Renal cortex interstitium (tissue), 11 donors: ENCODE data around the gene RAPGEF1. TPM values are rescaled to one million over a fixed set of nuclear protein-coding genes. Genes with fewer than 3 reads are reported as not detected.
"Not testable (repeated sequence)": the region's sequence is repeated elsewhere in the genome, so short reads cannot be mapped to it uniquely, and the experiment has no call there.

ENCODE experiments used
- DNase-seq, 11 donors: peaks; one replicate each; pipeline ENCODE4 v3.0.0-alpha.2; 2013; ENCODE audit warnings: low read depth in 9 of 11, low spot score in 4 of 11; ENCODE audit errors: extremely low read depth in 1 of 11
- polyA plus RNA-seq, 3 donors: library from polyadenylated mRNA; unstranded; fragments of 120-200 nt; gene quantifications; one replicate each; pipeline ENCODE4 v1.2.1, GENCODE V29; 2013; ENCODE audit not compliant: insufficient read length in 3 of 3

RAPGEF1 gene
- polyA plus RNA-seq, 3 donors: 39.7 to 44.1 (median 40.3) TPM

DNA sequence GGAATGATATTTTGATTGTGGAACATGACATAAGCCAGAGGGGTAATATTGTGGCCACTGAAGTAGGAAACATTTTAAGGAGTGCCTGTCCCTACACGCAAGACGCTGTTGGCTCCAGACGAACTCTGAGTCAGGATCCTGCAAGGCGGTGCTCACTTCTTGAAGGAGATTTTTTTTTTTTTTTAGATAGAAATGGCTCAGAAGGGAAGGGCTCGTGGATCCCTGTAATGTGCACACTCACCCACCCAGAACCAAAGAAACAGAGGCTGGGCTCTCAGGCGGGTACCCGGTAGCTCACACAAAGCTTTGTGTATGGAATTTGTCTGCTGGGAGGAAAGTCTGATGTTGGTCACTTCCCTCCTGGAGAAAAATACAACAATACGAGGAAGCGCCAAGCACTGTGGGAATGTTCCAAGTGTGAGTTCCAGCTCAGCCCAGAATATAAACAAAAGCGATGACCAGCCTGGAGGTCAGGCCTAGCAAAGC is 25.7 kb downstream of the RAPGEF1 start:
- no peak for DNase-seq

DNA sequence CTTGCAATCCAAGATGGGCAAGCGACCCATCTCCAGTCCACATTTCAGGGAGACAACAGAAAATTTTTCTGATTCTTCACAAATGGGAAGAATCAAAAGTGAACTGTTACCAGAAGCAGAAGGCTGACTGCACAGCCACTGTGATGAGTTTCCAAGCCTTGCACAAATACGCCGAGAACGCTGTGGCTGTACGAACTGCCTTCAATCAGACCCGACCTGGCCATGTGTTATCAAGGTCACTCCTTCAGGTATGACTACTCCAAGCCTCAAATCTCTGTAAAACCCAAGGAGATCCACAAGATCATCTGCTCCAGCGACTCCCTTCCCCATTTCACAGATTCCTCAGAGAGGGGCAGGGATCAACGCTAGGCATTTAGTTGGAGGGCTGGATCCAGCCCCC is 26.9 kb downstream of the RAPGEF1 start:
- no peak for DNase-seq

DNA sequence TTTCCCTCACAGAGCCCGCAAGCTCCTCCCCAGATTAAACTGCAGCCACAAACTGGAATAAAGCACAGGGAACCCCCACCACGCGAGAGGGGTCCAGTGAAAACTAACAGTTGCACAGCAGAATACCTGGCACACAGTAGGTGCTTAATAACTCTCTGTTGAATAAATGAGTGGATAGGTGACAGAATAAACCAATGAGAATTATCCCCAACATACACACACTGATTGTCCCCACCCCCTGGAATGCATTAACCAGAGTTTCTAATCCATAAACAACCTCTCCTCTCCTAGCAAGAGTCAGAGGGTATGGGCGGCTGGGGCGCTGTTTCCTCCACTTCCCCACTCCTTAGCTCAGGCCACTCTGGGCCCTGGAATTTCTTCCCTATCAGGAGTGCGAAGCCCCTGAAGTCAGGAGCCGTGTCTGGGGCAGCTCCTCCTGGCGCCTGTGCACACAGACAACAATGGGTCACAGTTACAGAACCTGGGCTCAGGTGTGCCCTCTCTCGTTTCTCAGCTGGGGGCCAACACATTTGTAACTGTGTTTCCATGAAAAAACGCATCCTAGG is 27.6 kb downstream of the RAPGEF1 start:
- DNase-seq: no peak

DNA sequence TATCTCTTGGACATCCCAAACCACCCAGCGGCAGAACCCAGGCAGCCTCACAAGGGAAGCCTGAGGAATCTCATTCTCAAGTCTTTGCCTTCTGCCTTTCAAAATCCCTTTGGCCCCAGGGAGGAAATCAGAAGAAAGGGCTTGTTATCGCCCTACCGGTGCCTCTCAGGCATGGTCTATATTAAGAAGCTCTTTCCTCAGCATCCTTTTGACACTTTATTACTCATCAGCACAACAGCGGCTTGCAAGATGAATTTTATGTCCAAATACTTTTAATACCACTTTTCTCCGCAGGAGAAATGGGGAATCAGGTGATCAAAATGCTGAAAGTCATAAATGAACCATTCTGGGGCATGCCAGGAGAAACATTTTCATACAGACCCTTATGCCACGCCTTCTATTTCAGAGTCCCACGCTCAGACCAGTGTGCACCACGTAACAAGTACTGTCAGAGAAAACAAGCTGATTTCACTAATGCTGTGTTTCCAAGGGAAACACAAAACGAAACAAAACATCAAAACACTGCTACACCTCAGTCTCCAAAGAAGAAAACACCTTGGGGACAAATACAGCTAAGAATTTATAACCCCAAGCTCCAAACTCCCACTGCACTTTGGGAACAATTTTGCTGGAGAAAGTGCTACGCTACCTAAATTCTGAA is 30.0 kb downstream of the RAPGEF1 start:
- no peak for DNase-seq

DNA sequence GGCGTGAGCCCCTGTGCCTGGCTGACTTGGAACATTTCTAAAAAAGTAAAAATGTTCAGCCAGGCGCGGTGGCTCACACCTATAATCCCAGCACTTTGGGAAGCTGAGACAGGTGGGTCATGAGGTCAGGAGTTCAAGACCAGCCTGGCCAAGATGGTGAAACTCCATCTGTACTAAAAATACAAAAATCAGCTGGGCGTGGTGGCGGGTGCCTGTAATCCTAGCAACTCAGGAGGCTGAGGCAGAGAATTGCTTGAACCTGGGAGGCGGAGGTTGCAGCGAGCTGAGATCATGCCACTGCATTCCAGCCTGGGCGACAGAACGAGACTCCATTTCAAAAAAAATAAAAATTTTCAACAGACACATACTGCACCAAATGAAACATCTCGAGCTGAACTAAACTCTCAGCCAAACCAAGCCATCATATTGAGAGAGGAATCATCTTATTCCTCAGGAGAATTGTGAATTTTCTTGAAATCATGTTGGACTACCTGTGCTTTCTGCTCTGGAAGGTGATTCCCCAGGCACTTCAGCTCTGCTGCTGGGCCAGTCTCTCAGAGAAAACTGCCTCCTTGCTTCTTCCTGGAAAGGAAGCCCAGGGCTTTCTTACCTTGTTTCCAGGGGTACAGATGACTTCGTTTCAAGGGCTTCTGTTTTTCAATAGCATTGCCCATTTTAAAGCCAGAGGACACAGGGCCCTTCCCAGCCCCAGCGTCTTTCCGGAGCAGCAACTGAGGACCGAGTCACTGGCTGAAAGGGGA is 30.7 kb downstream of the RAPGEF1 start:
- DNase-seq: not testable (repeated sequence)

DNA sequence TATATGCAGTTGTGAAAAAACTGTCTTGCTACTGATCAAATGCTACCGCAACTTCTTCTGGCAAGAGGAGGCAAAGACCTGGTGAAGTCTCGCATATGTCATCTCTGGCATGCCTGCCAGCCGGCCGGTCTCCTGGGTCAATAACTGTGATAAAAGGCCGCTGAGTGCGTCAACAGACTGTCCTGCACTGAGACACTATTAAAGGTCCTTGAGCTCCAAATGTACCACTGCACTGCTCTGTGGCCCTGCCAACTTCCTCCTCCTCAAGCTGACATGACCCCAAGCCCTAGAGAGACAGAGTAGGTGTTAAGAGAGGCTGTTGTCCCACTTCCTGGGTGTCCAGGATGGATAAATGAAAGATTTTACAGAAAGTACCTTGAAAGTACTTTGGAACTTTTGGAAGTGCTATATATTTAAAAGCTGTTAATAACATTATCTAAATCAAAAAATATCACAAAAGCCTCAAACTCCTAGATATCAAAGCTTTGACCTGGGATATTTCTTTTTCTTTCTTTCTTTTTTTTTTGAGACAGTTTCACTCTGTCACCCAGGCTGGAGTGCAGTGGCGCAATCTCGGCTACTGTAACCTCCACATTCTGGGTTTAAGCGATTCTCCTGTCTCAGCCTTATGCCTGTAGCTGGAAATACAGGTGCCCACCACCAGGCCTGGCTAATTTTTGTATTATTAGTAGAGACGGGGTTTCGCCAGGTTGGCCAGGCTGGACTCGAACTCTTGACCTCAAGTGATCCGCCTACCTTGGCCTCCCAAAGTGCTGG is 31.5 kb downstream of the RAPGEF1 start:
- no peak for DNase-seq

DNA sequence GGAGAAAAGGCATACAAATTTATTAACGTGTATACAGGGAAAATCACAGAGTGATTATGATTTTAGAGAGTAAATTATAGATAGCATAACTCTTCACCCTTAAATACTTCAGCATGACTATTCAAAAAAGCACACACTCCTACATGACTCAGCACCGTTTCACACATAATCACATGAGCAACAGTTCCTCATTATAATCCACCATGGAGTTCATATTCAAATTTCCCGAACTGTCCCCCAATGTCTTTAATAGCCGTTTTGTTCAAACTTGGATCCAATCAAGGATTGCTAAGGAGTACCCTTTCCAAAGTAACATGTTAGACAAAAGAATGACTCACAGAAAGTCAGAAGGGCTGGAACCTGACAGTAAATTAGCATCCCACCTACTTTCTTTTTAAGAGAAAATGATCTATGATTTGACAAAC is 32.1 kb downstream of the RAPGEF1 start:
- no peak for DNase-seq

DNA sequence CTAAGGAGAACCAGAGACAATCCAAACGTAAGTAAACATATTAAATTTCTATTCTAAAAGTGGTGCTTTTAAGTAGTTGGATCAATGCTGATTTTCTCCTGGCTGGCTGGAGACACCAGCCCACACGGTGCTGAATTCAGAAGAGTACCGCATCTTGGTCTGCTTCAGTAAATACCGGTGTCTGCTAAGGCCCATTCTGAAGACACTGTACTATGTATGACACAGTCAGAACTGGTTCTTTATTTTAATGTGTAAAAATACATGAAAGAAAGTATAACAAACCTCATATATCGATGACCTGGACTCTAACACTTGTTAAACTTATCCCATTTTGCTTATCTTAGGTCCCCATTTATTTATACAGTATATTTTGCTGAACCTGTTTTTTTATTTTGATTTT is 32.8 kb downstream of the RAPGEF1 start:
- DNase-seq: no peak

DNA sequence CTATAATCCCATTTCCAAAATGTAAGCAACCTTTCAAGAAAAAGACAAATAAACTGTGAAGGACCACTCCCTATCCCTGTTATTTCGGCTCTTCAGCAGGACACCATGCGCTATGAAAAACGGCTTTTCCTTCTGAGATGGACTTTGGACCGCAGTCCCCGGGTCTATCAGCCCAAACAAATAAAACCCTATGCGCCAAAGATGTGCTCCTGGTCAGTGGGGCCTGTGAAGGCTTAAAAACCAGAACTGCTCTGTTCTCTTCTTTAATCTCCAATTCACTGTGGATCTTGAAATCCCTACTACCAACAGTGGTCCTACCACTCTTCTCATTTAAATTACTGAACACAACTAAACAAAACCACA is 33.3 kb downstream of the RAPGEF1 start:
- DNase-seq: no peak

DNA sequence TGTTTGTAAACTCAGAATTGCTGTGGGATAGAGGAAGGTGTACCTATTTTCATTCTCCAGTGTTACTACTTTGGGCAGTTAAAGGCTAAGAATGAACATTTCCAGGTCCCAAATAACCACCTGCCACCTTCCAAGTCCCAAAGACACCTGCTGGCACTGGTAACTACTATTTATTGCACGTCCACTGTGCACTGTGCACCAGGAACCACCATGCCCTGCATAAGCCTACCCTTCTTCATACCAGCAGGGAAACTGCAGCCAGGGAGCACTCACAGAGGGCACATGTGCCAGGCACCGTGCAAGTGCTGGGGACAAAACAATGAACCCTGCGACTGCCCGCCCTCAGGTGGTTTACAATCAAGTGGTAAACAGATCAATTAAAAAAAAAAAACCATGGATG is 34.9 kb downstream of the RAPGEF1 start:
- no peak for DNase-seq

DNA sequence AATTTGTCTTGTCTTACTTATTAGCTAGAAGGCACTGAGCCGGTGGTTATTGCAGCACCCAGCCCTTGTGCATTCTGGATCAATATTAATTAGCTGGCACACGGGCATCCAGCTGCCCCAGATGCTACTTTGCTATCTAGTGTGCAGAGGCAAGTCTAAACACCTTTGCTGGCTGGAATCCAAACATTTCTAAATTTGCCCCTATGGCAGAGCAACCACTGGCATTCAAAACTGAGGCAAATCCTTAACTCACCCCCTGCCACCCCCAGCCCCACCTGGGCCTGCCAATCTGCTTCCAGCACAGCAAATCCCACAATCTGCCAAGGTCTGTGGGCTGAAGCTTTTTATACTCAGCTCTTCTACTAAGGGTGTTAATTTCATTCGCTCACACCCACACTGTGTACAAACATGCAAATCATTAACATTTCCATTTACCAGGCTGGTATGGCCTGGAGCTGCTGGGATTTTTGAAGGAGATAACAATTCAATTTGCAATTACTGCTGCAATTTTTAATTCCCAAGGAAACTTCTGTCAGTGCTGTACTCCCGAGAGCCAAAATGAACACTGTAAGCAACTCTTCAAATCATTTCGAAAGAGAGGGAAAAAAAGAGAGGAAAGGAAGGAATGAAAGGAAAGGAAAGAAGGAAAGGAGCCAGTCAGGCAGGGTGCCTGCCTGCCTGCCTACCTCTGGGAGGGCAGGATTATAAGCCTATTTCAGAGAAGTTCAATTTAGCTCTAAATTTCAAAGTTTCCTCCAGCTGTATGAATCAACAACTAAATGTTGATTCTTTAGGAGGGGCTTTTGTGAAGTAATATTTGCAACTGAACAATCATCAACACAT is 35.5 kb downstream of the RAPGEF1 start:
- no peak for DNase-seq

DNA sequence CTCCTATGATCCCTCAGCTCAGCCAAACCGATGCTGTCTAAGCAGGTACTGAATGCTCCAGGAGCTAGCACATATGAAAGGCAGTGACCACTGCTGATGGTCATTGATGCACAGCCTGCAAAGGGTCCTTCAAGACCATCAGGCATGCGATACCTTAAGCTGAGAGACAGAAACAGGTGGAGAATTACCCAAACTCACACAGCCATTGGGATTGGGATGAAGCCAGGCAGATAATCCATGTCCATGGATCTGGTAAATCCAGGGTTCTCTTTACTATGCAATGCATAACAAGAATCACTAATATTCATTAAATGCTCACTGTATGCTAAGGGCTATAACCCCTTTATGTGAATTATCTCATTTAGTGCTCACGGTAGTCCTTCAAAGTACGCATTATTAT is 36.2 kb downstream of the RAPGEF1 start:
- no peak for DNase-seq

DNA sequence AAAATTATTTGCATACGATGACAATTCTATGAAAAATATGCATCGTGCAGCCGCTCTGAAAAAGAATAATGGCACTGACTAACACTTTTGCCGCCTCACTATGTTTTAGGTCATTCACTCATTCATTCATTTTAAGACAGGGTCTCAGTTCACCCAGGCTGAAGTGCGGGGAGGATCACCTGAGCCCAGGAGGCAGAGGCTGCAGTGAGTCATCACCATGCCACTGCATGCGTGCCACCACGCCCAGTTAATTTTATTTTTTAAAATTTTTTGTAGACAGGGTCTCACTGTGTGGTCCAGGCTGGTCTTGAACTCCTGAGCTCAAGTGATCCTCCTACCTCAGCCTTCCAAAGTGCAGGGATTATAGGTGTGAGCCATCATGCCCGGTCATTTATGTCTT is 37.0 kb downstream of the RAPGEF1 start:
- DNase-seq: no peak

DNA sequence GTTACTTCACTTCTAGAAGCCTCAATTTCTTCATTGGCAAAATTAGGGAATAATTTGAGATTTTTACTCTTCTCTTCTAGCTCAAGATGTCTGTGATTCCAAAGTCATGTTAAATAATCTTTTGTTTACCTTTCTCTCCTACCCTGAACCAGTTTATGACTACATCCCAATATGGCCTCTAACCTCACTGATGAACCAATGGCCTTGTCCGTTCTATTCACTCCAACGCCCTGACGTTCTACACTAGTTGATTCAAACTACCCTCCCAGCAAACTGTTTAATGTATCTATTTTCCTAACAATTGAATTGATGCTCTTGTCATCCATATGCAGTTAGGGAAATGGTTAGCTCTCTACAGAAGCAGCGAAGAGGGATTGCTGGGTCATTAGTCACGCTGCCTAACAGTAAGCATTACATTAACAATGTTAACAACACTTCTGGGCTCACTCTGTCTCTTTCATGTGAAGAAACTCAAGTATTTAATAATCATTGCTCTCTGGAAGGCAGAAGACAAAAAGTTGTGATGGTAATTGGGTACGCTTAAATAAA is 38.0 kb downstream of the RAPGEF1 start:
- DNase-seq: no peak

DNA sequence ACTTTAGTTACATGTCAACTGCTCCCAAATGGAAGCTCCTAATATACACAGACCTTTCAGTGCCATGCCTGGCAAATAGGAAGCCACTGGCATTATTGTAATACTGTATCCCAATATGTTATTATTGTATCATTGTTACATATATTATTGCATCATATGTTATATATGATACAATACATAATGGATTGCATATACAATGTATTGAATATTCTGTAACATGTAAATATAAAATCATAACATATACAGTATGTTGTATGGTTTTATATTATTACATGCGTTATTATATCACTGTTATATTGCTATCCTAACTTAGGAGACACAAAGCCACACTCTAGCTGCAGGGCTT is 38.5 kb downstream of the RAPGEF1 start:
- no peak for DNase-seq

DNA sequence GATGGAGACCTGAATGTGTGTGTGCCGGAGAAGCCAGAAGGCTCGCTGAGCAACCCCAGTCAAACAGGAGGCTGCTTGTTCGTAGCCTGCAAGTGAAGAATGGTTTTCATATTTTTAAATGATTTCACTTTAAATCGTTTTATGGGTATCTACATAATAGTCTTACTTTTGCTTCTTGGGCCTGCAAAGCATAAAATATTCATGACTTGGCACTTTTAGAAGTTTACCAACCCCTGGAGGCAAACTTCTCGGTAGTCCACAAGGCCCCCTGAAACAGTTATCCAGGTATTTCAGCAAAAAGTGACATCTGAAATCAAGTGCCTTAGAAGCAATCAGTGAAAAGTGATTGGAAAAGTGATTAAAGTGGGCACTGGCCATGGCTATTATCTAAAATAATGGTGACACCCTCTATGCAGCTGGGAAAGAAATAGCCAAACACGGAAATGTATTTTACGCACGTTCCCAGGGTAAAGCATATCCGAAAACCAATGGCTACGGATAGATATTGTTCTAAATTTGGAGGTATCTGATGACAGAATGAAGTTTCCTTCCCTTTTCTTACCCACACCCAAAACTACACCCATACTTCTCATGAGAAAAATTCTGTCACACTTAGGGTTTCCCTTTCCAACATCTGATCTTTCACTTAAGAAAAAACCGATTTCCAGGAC is 39.0 kb downstream of the RAPGEF1 start:
- DNase-seq: no peak

DNA sequence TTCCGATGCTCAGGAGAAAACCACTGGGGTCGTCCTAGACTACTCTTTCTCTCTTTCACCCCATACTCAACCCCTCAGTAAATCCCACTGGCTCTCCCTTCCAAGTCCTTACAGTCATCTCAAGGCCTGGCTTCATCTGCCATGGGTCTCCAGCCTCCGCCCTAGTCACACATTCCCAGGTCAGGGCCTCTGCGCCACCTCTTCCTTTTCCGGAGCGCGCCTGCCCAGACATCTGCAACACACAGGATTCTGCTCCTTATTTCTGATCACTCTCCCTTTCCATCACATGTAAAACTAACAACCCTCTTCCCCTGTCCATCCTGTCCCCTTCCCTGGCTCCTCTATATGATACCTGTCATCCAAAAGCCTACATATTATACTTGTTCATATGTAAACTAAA is 39.8 kb downstream of the RAPGEF1 start:
- DNase-seq: no peak

DNA sequence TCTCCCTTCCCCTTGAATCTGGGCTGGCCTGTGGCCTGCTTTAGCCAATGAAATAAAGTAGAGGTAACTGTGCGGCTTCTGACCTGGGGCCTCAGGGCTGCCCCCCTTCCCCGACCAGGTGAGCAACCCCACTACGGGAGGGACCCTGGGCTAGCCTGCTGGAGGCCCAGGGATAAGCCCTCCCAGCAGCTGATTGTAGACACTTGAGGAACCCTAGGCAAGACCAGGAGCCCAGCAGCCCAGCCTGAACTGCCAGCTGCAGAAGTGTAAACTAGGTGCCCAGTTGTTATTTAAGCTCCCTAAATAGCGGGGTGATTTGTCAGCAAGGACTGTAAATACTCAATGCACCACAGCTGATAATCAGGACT is 41.3 kb downstream of the RAPGEF1 start:
- no peak for DNase-seq
